ENCODE data around the gene ITPRIP.

DNA sequence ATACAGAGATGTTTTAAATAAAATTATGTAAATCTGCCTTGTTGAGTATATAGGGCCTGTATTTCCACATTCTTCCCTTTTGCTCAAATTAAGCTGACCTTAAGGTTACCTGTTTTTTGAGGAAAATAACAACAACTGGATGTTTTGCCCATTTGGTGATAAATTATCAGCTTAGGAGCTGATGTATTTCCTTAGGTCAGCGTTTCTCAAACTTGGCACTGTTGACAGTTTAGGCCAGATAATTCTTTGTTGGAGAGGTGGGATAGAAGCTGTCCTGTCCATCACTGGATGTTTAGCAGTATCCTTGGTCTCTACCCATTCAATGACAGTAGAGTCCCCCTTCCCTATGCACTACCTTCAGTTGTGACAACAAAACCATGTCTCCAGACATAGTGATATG, 62.1 kb downstream of the ITPRIP start:
- TF ChIP-seq, protein P1, sequence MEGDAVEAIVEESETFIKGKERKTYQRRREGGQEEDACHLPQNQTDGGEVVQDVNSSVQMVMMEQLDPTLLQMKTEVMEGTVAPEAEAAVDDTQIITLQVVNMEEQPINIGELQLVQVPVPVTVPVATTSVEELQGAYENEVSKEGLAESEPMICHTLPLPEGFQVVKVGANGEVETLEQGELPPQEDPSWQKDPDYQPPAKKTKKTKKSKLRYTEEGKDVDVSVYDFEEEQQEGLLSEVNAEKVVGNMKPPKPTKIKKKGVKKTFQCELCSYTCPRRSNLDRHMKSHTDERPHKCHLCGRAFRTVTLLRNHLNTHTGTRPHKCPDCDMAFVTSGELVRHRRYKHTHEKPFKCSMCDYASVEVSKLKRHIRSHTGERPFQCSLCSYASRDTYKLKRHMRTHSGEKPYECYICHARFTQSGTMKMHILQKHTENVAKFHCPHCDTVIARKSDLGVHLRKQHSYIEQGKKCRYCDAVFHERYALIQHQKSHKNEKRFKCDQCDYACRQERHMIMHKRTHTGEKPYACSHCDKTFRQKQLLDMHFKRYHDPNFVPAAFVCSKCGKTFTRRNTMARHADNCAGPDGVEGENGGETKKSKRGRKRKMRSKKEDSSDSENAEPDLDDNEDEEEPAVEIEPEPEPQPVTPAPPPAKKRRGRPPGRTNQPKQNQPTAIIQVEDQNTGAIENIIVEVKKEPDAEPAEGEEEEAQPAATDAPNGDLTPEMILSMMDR (IDR thresholded peaks at IDR 0.05), result no peak
- TF ChIP-seq POLR2A (IDR thresholded peaks at IDR 0.05), result no peak

Measured in body of pancreas (tissue), 4 donors.